H1 (cell line): Measurements from ENCODE around the gene SNRPD3. TPM values are rescaled to one million over a fixed set of nuclear protein-coding genes. Genes with fewer than 3 reads are reported as not detected.

Source experiments
- CTBP2 ChIP-seq: IDR thresholded peaks from 2 replicates; pipeline ENCODE4 v1.7.0; 2011; ENCODE audit warnings: borderline replicate concordance, mild to moderate bottlenecking, moderate library complexity, mixed read lengths, low read length; ENCODE audit not compliant: insufficient read depth, insufficient read length
- JUND ChIP-seq: IDR thresholded peaks from 2 replicates; pipeline ENCODE4 v1.6.1; 2011; ENCODE audit warnings: mild to moderate bottlenecking, improper control_type of control experiment, low read length
- KDM4A ChIP-seq: IDR thresholded peaks from one replicate; pipeline ENCODE4 v1.7.1; 2012; ENCODE audit warnings: low read depth, mild to moderate bottlenecking, moderate library complexity, low read length, inconsistent platforms; ENCODE audit not compliant: severe bottlenecking
- PHF8 ChIP-seq: fragments of 200-600 bp; sonication (generic); conservative IDR thresholded peaks from 2 replicates; pipeline ENCODE4 v1.7.1; 2012; ENCODE audit warnings: low read depth, mild to moderate bottlenecking, inconsistent platforms, low read length, moderate library complexity
- TEAD4 ChIP-seq: IDR thresholded peaks from 2 replicates; pipeline ENCODE4 v1.6.1; 2012; ENCODE audit warnings: low read depth, low read length, inconsistent platforms, mixed read lengths
- polyA plus RNA-seq, 7 experiments: library from polyadenylated mRNA; depleted of rRNA in 3 of 7; stranded (reverse) in 5 of 7; unstranded in 2 of 7; fragments of >200 nt in 5 of 7; fragments of 200-250 nt in 2 of 7; gene quantifications; 1 replicate in 5 of 7; 2 replicates in 1 of 7; 4 replicates in 1 of 7; pipeline versions ENCODE4 v1.2.1 to v1.2.3, GENCODE V29; 2011 to 2013; ENCODE audit warnings: missing spikeins in 2 of 7, mixed read lengths in 2 of 7
- total RNA-seq: library from RNA; stranded (reverse); fragmentation: NEBNext Ultra II Directional; extraction: Animal tissue kit (Norgen Biotek cat#: 25700); gene quantifications from 2 replicates; pipeline ENCODE4 v1.2.1, GENCODE V29; 2021
- TF ChIP-seq, protein P1 (sequence below): fragments of 300-600 bp; sonication (generic); IDR thresholded peaks from 2 replicates; pipeline ENCODE4 v1.7.1; 2012; ENCODE audit warnings: low read length, moderate library complexity, mild to moderate bottlenecking, inconsistent platforms; ENCODE audit not compliant: insufficient replicate concordance
- TF ChIP-seq, protein P2 (sequence below): IDR thresholded peaks from 2 replicates; pipeline ENCODE4 v1.6.1; 2012; ENCODE audit warnings: inconsistent platforms

SNRPD3 gene
- total and polyA plus RNA-seq, 2 of the 8 experiments (the other 6 are each of a cell fraction or from before 2014, with no cell fraction given), result 200 to 455 TPM

- TF ChIP-seq, protein P1, sequence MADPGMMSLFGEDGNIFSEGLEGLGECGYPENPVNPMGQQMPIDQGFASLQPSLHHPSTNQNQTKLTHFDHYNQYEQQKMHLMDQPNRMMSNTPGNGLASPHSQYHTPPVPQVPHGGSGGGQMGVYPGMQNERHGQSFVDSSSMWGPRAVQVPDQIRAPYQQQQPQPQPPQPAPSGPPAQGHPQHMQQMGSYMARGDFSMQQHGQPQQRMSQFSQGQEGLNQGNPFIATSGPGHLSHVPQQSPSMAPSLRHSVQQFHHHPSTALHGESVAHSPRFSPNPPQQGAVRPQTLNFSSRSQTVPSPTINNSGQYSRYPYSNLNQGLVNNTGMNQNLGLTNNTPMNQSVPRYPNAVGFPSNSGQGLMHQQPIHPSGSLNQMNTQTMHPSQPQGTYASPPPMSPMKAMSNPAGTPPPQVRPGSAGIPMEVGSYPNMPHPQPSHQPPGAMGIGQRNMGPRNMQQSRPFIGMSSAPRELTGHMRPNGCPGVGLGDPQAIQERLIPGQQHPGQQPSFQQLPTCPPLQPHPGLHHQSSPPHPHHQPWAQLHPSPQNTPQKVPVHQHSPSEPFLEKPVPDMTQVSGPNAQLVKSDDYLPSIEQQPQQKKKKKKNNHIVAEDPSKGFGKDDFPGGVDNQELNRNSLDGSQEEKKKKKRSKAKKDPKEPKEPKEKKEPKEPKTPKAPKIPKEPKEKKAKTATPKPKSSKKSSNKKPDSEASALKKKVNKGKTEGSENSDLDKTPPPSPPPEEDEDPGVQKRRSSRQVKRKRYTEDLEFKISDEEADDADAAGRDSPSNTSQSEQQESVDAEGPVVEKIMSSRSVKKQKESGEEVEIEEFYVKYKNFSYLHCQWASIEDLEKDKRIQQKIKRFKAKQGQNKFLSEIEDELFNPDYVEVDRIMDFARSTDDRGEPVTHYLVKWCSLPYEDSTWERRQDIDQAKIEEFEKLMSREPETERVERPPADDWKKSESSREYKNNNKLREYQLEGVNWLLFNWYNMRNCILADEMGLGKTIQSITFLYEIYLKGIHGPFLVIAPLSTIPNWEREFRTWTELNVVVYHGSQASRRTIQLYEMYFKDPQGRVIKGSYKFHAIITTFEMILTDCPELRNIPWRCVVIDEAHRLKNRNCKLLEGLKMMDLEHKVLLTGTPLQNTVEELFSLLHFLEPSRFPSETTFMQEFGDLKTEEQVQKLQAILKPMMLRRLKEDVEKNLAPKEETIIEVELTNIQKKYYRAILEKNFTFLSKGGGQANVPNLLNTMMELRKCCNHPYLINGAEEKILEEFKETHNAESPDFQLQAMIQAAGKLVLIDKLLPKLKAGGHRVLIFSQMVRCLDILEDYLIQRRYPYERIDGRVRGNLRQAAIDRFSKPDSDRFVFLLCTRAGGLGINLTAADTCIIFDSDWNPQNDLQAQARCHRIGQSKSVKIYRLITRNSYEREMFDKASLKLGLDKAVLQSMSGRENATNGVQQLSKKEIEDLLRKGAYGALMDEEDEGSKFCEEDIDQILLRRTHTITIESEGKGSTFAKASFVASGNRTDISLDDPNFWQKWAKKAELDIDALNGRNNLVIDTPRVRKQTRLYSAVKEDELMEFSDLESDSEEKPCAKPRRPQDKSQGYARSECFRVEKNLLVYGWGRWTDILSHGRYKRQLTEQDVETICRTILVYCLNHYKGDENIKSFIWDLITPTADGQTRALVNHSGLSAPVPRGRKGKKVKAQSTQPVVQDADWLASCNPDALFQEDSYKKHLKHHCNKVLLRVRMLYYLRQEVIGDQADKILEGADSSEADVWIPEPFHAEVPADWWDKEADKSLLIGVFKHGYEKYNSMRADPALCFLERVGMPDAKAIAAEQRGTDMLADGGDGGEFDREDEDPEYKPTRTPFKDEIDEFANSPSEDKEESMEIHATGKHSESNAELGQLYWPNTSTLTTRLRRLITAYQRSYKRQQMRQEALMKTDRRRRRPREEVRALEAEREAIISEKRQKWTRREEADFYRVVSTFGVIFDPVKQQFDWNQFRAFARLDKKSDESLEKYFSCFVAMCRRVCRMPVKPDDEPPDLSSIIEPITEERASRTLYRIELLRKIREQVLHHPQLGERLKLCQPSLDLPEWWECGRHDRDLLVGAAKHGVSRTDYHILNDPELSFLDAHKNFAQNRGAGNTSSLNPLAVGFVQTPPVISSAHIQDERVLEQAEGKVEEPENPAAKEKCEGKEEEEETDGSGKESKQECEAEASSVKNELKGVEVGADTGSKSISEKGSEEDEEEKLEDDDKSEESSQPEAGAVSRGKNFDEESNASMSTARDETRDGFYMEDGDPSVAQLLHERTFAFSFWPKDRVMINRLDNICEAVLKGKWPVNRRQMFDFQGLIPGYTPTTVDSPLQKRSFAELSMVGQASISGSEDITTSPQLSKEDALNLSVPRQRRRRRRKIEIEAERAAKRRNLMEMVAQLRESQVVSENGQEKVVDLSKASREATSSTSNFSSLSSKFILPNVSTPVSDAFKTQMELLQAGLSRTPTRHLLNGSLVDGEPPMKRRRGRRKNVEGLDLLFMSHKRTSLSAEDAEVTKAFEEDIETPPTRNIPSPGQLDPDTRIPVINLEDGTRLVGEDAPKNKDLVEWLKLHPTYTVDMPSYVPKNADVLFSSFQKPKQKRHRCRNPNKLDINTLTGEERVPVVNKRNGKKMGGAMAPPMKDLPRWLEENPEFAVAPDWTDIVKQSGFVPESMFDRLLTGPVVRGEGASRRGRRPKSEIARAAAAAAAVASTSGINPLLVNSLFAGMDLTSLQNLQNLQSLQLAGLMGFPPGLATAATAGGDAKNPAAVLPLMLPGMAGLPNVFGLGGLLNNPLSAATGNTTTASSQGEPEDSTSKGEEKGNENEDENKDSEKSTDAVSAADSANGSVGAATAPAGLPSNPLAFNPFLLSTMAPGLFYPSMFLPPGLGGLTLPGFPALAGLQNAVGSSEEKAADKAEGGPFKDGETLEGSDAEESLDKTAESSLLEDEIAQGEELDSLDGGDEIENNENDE, result no peak
- TF ChIP-seq, protein P2, sequence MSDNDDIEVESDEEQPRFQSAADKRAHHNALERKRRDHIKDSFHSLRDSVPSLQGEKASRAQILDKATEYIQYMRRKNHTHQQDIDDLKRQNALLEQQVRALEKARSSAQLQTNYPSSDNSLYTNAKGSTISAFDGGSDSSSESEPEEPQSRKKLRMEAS, result no peak
- no peak for TF ChIP-seq PHF8
- TF ChIP-seq TEAD4, result no peak
- no peak for TF ChIP-seq JUND
- TF ChIP-seq KDM4A, result no peak
- TF ChIP-seq CTBP2, result no peak
- TF ChIP-seq, all 59 proteins: peak for 0
Observed at GRCh38 chr22:24584871-24585411, 29.1 kb downstream of the SNRPD3 start (continued).
